Fibroblast of lung (primary cell): Measurements from ENCODE around the gene ZBTB12.

ENCODE experiments used
- CTCF ChIP-seq, 2 donors: IDR thresholded peaks in 1 of 2; conservative IDR thresholded peaks in 1 of 2; 1 replicate in 1 of 2; 2 replicates in 1 of 2; pipeline ENCODE4 v1.5.1; 2011 to 2012; ENCODE audit warnings: low read length in 2 of 2, control low read depth in 1 of 2, inconsistent platforms in 1 of 2, low read depth in 1 of 2, mild to moderate bottlenecking in 1 of 2
- EZH2 ChIP-seq: IDR thresholded peaks from 2 replicates; pipeline ENCODE4 v1.5.1; 2012; ENCODE audit warnings: low read length, control low read depth, mild to moderate bottlenecking; ENCODE audit errors: missing control alignments

GRCh38 chr6:31927242-31927862, 25.5 kb upstream of the ZBTB12 start, which contains the start of gene C2:
- TF ChIP-seq CTCF (conservative IDR thresholded peaks at IDR 0.05 in 1 of 2, IDR thresholded peaks at IDR 0.05 in 1 of 2; ENCODE audit: low read depth in 1 of 2, low read length in 2 of 2) (no peak), EZH2 (no peak)
